Psoas muscle (tissue), 8 donors: ENCODE measurements around the gene N4BP3. TPM values are rescaled to one million over a fixed set of nuclear protein-coding genes. Genes with fewer than 3 reads are reported as not detected.

ENCODE experiments used
- ATAC-seq, 4 donors: fragments of 200-7000 bp; cut with Tn5 transposase; one replicate each; pipeline ENCODE4 v1.9.1; 2020; ENCODE audit warnings: moderate library complexity in 3 of 4, mild to moderate bottlenecking in 2 of 4
- DNase-seq, 2 donors: peaks; one replicate each; pipeline ENCODE4 v3.0.0-alpha.2; 2020
- H3K27ac ChIP-seq: fragments of 200-600 bp; one replicate; pipeline ENCODE4 v1.8.0; 2022
- H3K27me3 ChIP-seq, 3 donors: fragments of 200-600 bp in 1 of 3; one replicate each; pipeline versions ENCODE4 v1.6.1 to v1.8.0; 2013 to 2022; ENCODE audit warnings: low read length in 2 of 3, mild to moderate bottlenecking in 2 of 3, moderate library complexity in 1 of 3; ENCODE audit not compliant: insufficient read depth in 3 of 3
- H3K36me3 ChIP-seq, 2 donors: fragments of 200-600 bp in 1 of 2; one replicate each; pipeline versions ENCODE4 v1.6.1 to v1.8.0; 2013 to 2022; ENCODE audit warnings: low read depth in 1 of 2, mild to moderate bottlenecking in 1 of 2, moderate library complexity in 1 of 2; ENCODE audit not compliant: insufficient read depth in 1 of 2
- H3K4me1 ChIP-seq: fragments of 200-600 bp; one replicate; pipeline ENCODE4 v1.8.0; 2022
- H3K4me3 ChIP-seq: fragments of 200-600 bp; one replicate; pipeline ENCODE4 v1.8.0; 2022; ENCODE audit warnings: mild to moderate bottlenecking
- H3K9me3 ChIP-seq: fragments of 200-600 bp; one replicate; pipeline ENCODE4 v1.8.0; 2022
- CTCF ChIP-seq: fragments of 200-600 bp; IDR thresholded peaks from one replicate; pipeline ENCODE4 v1.8.0; 2022; ENCODE audit warnings: antibody characterized with exemption
- WGBS, 3 donors: extraction: QIAGEN DNeasy Blood & Tissue Kit; methylation state at CpG; one replicate each; pipeline versions ENCODE4 v1.1.6 to v1.1.7; 2013; 5-methylcytosine and 5-hydroxymethylcytosine counted together
- intact Hi-C, 2 donors: fragments of 100-400 bp; cut with DNase I; formaldehyde crosslinking; loops; one replicate each; pipeline versions ENCODE4 v1.11.0 to v1.14.2; 2022
- polyA plus RNA-seq, 3 donors: library from polyadenylated mRNA; stranded (reverse); fragments of 200-250 nt; gene quantifications; one replicate each; pipeline ENCODE4 v1.2.3, GENCODE V29; 2013
- total RNA-seq, 4 donors: library from RNA; stranded (reverse); fragmentation: NEBNext Ultra II Directional in 2 of 4; extraction: Animal tissue kit (Norgen Biotek cat#: 25700) in 2 of 4; gene quantifications; one replicate each; pipeline versions ENCODE4 v1.2.1 to v1.2.4, GENCODE V29; 2021 to 2023
- donor health status: healthy with polysubstance abuse.
- donor health status: DM: no; HTN: no; CAD: no; lungs with moderate emphysema.
- donor health status: Bipolar disorder and iron deficiency.
- donor health status: healthy.
- donor health status: DM: yes; HTN: yes; CAD: no.
- donor health status: DM: no; HTN: no; CAD: no.
- donor health status: DM: no; HTN: no; CAD: no.
- donor health status: DM: yes; HTN: yes; CAD: no.

Gene N4BP3
- total and polyA plus RNA-seq, 7 donors = 1.6 to 4.0 (median 2.9) TPM

GRCh38 chr5:178108966-178109365, 4.4 kb upstream of the N4BP3 start:
- DNase-seq (no peak), ATAC-seq (no peak)
- Histone ChIP-seq H3K27me3 (peaks cover 0 to 38% (median 12%) of the 10 kb centered on the region in 3 donors), H3K4me3 (no peak overlapping the region), H3K36me3 (no peaks in the 10 kb centered on the region), H3K27ac (no peak overlapping the region), H3K4me1 (peaks cover 4% of the 10 kb centered on the region), H3K9me3 (no peaks in the 10 kb centered on the region)
- TF ChIP-seq CTCF = no peak
- intact Hi-C loops = no loop called here

- Histone ChIP-seq H3K4me1 (peaks cover 7% of the 10 kb centered on the region), H3K9me3 (no peaks in the 10 kb centered on the region), H3K4me3 (no peak overlapping the region), H3K27me3 (peaks cover 0 to 53% (median 15%) of the 10 kb centered on the region in 3 donors), H3K27ac (no peak overlapping the region), H3K36me3 (no peaks in the 10 kb centered on the region)
- ATAC-seq (no peak), DNase-seq (no peak)
- intact Hi-C loops = no loop called here
- WGBS, 3 donors = 91 to 94% (median 91%) methylated on average over 9 of the region's 9 CpGs
- TF ChIP-seq CTCF = no peak
Observed at GRCh38 chr5:178110511-178110910, 2.8 kb upstream of the N4BP3 start.

- intact Hi-C loops = no loop called here
- H3K27ac ChIP-seq = no peak overlapping the region
- DNase-seq (no peak), ATAC-seq (no peak)
- H3K4me3 ChIP-seq = no peak overlapping the region
- TF ChIP-seq CTCF = no peak
- peaks cover 7% of the 10 kb centered on the region for H3K4me1 ChIP-seq
- 54 to 63% (median 57%) methylated on average over 3 of the region's 3 CpGs for WGBS, 3 donors
- H3K27me3 ChIP-seq = peaks cover 0 to 65% (median 15%) of the 10 kb centered on the region in 3 donors
- H3K36me3 ChIP-seq = no peaks in the 10 kb centered on the region
- H3K9me3 ChIP-seq = no peaks in the 10 kb centered on the region
Observed at GRCh38 chr5:178111925-178112324, 1.4 kb upstream of the N4BP3 start.

- Histone ChIP-seq H3K27me3 (peaks cover 0 to 65% (median 15%) of the 10 kb centered on the region in 3 donors), H3K36me3 (no peaks in the 10 kb centered on the region), H3K27ac (no peak overlapping the region), H3K9me3 (no peaks in the 10 kb centered on the region), H3K4me1 (peaks cover 7% of the 10 kb centered on the region), H3K4me3 (peak overlapping the region; percentile 64)
- ATAC-seq (no peak), DNase-seq (no peak)
- no peak for TF ChIP-seq CTCF
- WGBS, 3 donors = 61 to 69% (median 68%) methylated on average over 5 of the region's 5 CpGs
- intact Hi-C loops = no loop called here
Observed at GRCh38 chr5:178112545-178112944, 787 bp upstream of the N4BP3 start.

- WGBS, 3 donors = 2 to 3% (median 2%) methylated on average over 7 to 41 of the region's 41 CpGs
- TF ChIP-seq CTCF = no peak
- intact Hi-C loops = loop anchor here in 1 of 2 donors (2.0 kb wide), 1 partner anchor 49 kb away; no protein-coding TSS in a partner anchor
- no peak for DNase-seq
- peak in 1 of 4 donors; percentile 24 for ATAC-seq
- peaks cover 7% of the 10 kb centered on the region for H3K4me1 ChIP-seq
- peak overlapping the region; percentile 64 for H3K4me3 ChIP-seq
- no peaks in the 10 kb centered on the region for H3K9me3 ChIP-seq
- peak overlapping the region; percentile 30 for H3K27ac ChIP-seq
- peaks cover 0 to 65% (median 15%) of the 10 kb centered on the region in 3 donors for H3K27me3 ChIP-seq
- H3K36me3 ChIP-seq = no peaks in the 10 kb centered on the region
Observed at GRCh38 chr5:178113841-178114324, 551 bp downstream of the N4BP3 start.
